Chondrocyte (in vitro differentiated cells): ENCODE results near the gene SPATA45. TPM values are rescaled to one million over a fixed set of nuclear protein-coding genes. Genes with fewer than 3 reads are reported as not detected.

Experiments used
- DNase-seq: peaks from one replicate; pipeline ENCODE4 v3.0.0; 2021; ENCODE audit warnings: mixed read lengths, low spot score
- H3K27ac Mint-ChIP-seq: one replicate; pipeline ENCODE4 v1.8.0; 2021; ENCODE audit warnings: mild to moderate bottlenecking, moderate library complexity, mixed read lengths; ENCODE audit not compliant: unreplicated experiment
- H3K27me3 Mint-ChIP-seq: 2 replicates; pipeline ENCODE4 v1.8.0; 2021; ENCODE audit warnings: low read depth, mixed read lengths
- H3K36me3 Mint-ChIP-seq: 2 replicates; pipeline ENCODE4 v1.8.0; 2021; ENCODE audit warnings: low read depth, mixed read lengths
- H3K4me1 Mint-ChIP-seq: 2 replicates; pipeline ENCODE4 v1.8.0; 2021; ENCODE audit warnings: low read depth, mild to moderate bottlenecking, mixed read lengths
- H3K4me3 Mint-ChIP-seq: one replicate; pipeline ENCODE4 v1.8.0; 2021; ENCODE audit warnings: mild to moderate bottlenecking, moderate library complexity, mixed read lengths; ENCODE audit not compliant: unreplicated experiment
- H3K9me3 Mint-ChIP-seq: 2 replicates; pipeline ENCODE4 v1.8.0; 2021; ENCODE audit warnings: low read depth, mixed read lengths
- CTCF ChIP-seq: fragments of 200-600 bp; sonication (generic); IDR thresholded peaks from 2 replicates; pipeline ENCODE4 v1.5.0; 2021; ENCODE audit warnings: antibody characterized with exemption, mild to moderate bottlenecking, moderate library complexity
- total RNA-seq: library from RNA; stranded (reverse); gene quantifications from 3 replicates; pipeline ENCODE4 v1.2.1, GENCODE V29; 2021

SPATA45 gene
- total RNA-seq, 1 donor from 2014 or later = 0.47 TPM

- no peaks in the 10 kb centered on the region for H3K27me3 Mint-ChIP-seq
- peaks cover 10% of the 10 kb centered on the region for H3K9me3 Mint-ChIP-seq
- no peak for DNase-seq
- H3K4me1 Mint-ChIP-seq = no peaks in the 10 kb centered on the region
- TF ChIP-seq CTCF = no peak
- H3K36me3 Mint-ChIP-seq = peaks cover 5% of the 10 kb centered on the region
- H3K27ac Mint-ChIP-seq = no peak overlapping the region
- no peak overlapping the region for H3K4me3 Mint-ChIP-seq
Measured at GRCh38 chr1:212827171-212827776, 20.2 kb downstream of the SPATA45 start.

GRCh38 chr1:212825798-212826452 lies 21.5 kb downstream of the SPATA45 start:
- no peaks in the 10 kb centered on the region for H3K4me1 Mint-ChIP-seq
- TF ChIP-seq CTCF = no peak
- peaks cover 10% of the 10 kb centered on the region for H3K9me3 Mint-ChIP-seq
- no peak overlapping the region for H3K4me3 Mint-ChIP-seq
- no peaks in the 10 kb centered on the region for H3K27me3 Mint-ChIP-seq
- no peak for DNase-seq
- H3K27ac Mint-ChIP-seq = no peak overlapping the region
- H3K36me3 Mint-ChIP-seq = peaks cover 5% of the 10 kb centered on the region

GRCh38 chr1:212824201-212824600 lies 23.2 kb downstream of the SPATA45 start:
- TF ChIP-seq CTCF = no peak
- H3K27ac Mint-ChIP-seq = no peak overlapping the region
- no peak for DNase-seq
- H3K36me3 Mint-ChIP-seq = peaks cover 5% of the 10 kb centered on the region
- H3K27me3 Mint-ChIP-seq = no peaks in the 10 kb centered on the region
- H3K4me1 Mint-ChIP-seq = no peaks in the 10 kb centered on the region
- H3K4me3 Mint-ChIP-seq = no peak overlapping the region
- peaks cover 10% of the 10 kb centered on the region for H3K9me3 Mint-ChIP-seq

- H3K4me3 Mint-ChIP-seq = no peak overlapping the region
- H3K27me3 Mint-ChIP-seq = no peaks in the 10 kb centered on the region
- peaks cover 10% of the 10 kb centered on the region for H3K9me3 Mint-ChIP-seq
- H3K36me3 Mint-ChIP-seq = peaks cover 5% of the 10 kb centered on the region
- no peak for TF ChIP-seq CTCF
- DNase-seq = no peak
- no peak overlapping the region for H3K27ac Mint-ChIP-seq
- no peaks in the 10 kb centered on the region for H3K4me1 Mint-ChIP-seq
Measured at GRCh38 chr1:212822956-212823355, 24.5 kb downstream of the SPATA45 start.

- Mint-ChIP-seq H3K27ac (no peak overlapping the region), H3K4me1 (peaks cover 2% of the 10 kb centered on the region), H3K9me3 (peaks cover 7% of the 10 kb centered on the region), H3K36me3 (peaks cover 3% of the 10 kb centered on the region), H3K27me3 (no peaks in the 10 kb centered on the region), H3K4me3 (no peak overlapping the region)
- TF ChIP-seq CTCF = no peak
- DNase-seq = no peak
Measured at GRCh38 chr1:212820969-212821368, 26.5 kb downstream of the SPATA45 start.
